ENCODE measurements around the gene MRPL3. TPM values are rescaled to one million over a fixed set of nuclear protein-coding genes. Genes with fewer than 3 reads are reported as not detected.

The MRPL3 gene
- total RNA-seq, 4 donors from 2014 or later: 50.7 to 73.4 (median 57.4) TPM

DNA sequence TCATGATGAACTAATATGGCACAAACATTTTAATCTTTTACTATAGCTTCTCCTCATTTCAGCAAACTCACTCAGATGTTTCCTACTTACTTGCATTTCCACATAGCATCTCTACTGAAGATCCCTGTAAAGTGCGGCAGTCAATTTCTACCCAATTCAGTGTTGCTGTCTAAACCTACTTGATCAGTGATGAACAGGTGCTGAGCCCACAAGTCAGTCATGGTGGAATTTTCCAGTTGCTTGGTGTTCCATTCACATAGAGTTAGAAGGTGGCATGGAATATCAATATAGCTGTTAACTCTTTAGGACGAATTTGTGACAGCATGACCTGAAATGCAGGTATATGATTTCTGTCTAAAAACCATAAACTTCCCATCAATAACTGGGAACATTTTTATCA, 22.7 kb downstream of the MRPL3 start:
- Histone ChIP-seq H3K4me3 (no peak overlapping the region), H3K4me1 (no peaks in the 10 kb centered on the region), H3K9me3 (no peaks in the 10 kb centered on the region), H3K27me3 (no peaks in the 10 kb centered on the region), H3K27ac (replicated peaks in 1 of 4) (no peak overlapping the region), H3K36me3 (peaks cover 4 to 50% (median 17%) of the 10 kb centered on the region in 4 donors)
- no peak for TF ChIP-seq POLR2A (IDR thresholded peaks at IDR 0.05; ENCODE audit: low read depth)
- TF ChIP-seq EP300 (IDR thresholded peaks at IDR 0.05): no peak
- TF ChIP-seq, protein P1, sequence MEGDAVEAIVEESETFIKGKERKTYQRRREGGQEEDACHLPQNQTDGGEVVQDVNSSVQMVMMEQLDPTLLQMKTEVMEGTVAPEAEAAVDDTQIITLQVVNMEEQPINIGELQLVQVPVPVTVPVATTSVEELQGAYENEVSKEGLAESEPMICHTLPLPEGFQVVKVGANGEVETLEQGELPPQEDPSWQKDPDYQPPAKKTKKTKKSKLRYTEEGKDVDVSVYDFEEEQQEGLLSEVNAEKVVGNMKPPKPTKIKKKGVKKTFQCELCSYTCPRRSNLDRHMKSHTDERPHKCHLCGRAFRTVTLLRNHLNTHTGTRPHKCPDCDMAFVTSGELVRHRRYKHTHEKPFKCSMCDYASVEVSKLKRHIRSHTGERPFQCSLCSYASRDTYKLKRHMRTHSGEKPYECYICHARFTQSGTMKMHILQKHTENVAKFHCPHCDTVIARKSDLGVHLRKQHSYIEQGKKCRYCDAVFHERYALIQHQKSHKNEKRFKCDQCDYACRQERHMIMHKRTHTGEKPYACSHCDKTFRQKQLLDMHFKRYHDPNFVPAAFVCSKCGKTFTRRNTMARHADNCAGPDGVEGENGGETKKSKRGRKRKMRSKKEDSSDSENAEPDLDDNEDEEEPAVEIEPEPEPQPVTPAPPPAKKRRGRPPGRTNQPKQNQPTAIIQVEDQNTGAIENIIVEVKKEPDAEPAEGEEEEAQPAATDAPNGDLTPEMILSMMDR (IDR thresholded peaks at IDR 0.05): no peak
- TF ChIP-seq POLR2AphosphoS5 (IDR thresholded peaks at IDR 0.05): no peak
- 92% methylated on average over 2 of the region's 2 CpGs for WGBS
- intact Hi-C loops (cut with DNase I): no loop called here
- DNase-seq (ENCODE audit: extremely low spot score): no peak

DNA sequence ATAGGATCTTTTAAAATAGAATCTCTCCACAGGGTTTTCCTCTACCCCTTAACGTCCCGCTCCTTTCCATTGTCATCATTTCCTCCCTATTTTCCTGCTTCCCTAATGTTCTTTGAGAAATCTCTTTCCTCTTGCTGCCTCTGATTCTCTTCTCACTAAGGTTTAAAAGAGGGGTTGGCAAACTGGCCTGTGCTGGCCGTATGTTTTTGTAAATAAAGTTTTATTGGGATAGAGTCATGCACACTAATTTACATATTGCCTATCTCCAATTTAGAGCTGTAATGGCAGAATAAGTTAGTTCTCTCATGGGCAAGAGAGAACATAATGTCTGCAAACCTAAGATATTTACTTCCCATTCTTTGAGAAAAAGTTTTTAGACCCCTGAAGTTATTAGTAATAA, 25.0 kb downstream of the MRPL3 start:
- WGBS: 84% methylated on average over 3 of the region's 3 CpGs
- intact Hi-C loops (cut with DNase I): no loop called here
- no peaks in the 10 kb centered on the region for H3K4me1 ChIP-seq
- H3K27ac ChIP-seq (replicated peaks in 1 of 4): no peak overlapping the region
- DNase-seq (ENCODE audit: extremely low spot score): no peak
- peaks cover 4 to 33% (median 9%) of the 10 kb centered on the region in 4 donors for H3K36me3 ChIP-seq
- no peaks in the 10 kb centered on the region for H3K27me3 ChIP-seq
- H3K4me3 ChIP-seq: no peak overlapping the region
- H3K9me3 ChIP-seq: no peaks in the 10 kb centered on the region
- TF ChIP-seq EP300 (IDR thresholded peaks at IDR 0.05) (no peak), POLR2A (IDR thresholded peaks at IDR 0.05; ENCODE audit: low read depth) (no peak), POLR2AphosphoS5 (IDR thresholded peaks at IDR 0.05) (no peak)
- TF ChIP-seq, protein P1 (IDR thresholded peaks at IDR 0.05): no peak

DNA sequence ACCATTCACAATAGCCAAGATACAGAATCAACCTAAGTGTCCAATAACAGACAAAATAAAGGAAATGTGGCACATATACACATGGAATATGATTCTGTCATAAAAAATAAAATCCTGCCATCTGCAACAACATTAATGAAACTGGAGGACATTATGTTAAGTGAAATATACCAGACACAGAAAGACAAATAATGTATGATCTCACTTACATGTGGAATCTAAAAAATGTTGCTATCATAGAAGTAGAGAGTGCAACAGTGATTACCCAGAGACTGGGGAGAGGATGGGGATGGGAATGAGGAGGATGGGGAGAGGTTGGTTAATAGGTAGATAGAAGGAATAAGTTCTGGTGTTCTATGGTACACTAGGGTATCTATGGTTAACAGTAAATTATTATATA, 28.7 kb downstream of the MRPL3 start:
- H3K27ac ChIP-seq (replicated peaks in 1 of 4): no peak overlapping the region
- H3K36me3 ChIP-seq: peaks cover 4 to 32% (median 25%) of the 10 kb centered on the region in 4 donors
- DNase-seq (ENCODE audit: extremely low spot score): no peak
- H3K9me3 ChIP-seq: no peaks in the 10 kb centered on the region
- H3K4me3 ChIP-seq: no peak overlapping the region
- H3K27me3 ChIP-seq: no peaks in the 10 kb centered on the region
- TF ChIP-seq, protein P1 (IDR thresholded peaks at IDR 0.05): no peak
- no peaks in the 10 kb centered on the region for H3K4me1 ChIP-seq
- intact Hi-C loops (cut with DNase I): no loop called here

DNA sequence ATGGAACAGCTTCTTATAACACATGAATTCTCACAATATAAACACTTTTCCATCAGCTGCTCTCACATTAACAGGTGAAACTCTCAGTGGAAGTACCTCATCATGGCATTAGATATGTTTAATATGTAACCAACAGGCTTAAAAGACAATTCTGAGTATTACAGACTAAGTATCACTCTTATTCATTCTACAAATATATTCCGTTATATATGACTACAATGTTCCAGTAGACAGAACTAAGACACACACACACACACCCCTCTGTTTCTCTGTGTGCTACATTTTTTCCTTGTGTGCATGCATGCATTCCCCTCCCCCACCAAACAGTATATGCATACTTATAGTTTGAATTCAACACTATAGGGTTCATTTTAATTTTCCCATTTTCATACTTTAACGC, 32.4 kb downstream of the MRPL3 start:
- Histone ChIP-seq H3K4me1 (no peaks in the 10 kb centered on the region), H3K9me3 (no peaks in the 10 kb centered on the region), H3K27me3 (no peaks in the 10 kb centered on the region), H3K36me3 (peaks cover 25 to 56% (median 46%) of the 10 kb centered on the region in 4 donors), H3K27ac (replicated peaks in 1 of 4) (no peak overlapping the region), H3K4me3 (no peak overlapping the region)
- WGBS: 97% methylated on average over 2 of the region's 2 CpGs
- intact Hi-C loops (cut with DNase I): no loop called here
- no peak for DNase-seq (ENCODE audit: extremely low spot score)
- no peak for TF ChIP-seq POLR2AphosphoS5 (IDR thresholded peaks at IDR 0.05)
- TF ChIP-seq EP300 (IDR thresholded peaks at IDR 0.05): no peak
- TF ChIP-seq, protein P1 (IDR thresholded peaks at IDR 0.05): no peak
- no peak for TF ChIP-seq POLR2A (IDR thresholded peaks at IDR 0.05; ENCODE audit: low read depth)

DNA sequence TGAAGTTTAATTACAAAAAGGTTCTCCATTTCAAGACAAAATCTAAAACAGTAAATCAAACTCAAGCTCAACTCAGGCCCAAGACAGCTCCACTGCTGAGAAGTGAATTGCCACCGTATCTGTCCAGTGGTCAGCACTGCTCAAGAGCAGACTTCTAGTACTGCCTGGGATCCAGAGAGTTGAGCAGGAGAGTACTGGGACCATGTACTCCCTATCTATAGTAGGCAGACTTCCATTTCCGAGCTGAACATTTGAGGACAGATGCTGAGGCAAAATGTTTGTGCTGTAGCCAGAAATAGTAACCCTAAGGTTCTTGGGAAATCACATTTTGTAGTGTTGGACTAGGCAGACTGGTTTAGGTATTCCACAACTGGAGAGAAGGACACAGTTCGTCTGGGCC, 44.1 kb downstream of the MRPL3 start:
- H3K36me3 ChIP-seq: peaks cover 14 to 39% (median 22%) of the 10 kb centered on the region in 4 donors
- H3K9me3 ChIP-seq: no peaks in the 10 kb centered on the region
- no peak for TF ChIP-seq POLR2AphosphoS5 (IDR thresholded peaks at IDR 0.05)
- no peak for TF ChIP-seq EP300 (IDR thresholded peaks at IDR 0.05)
- TF ChIP-seq, protein P1 (IDR thresholded peaks at IDR 0.05): no peak
- TF ChIP-seq POLR2A (IDR thresholded peaks at IDR 0.05; ENCODE audit: low read depth): no peak
- H3K27me3 ChIP-seq: no peaks in the 10 kb centered on the region
- peaks cover 0 to 2% (median 0%) of the 10 kb centered on the region in 4 donors for H3K4me1 ChIP-seq
- intact Hi-C loops (cut with DNase I): no loop called here
- WGBS: 91% methylated on average over 3 of the region's 3 CpGs
- DNase-seq (ENCODE audit: extremely low spot score): no peak
- no peak overlapping the region for H3K27ac ChIP-seq (replicated peaks in 1 of 4)
- H3K4me3 ChIP-seq: no peak overlapping the region
